BE2C (cell line): ENCODE measurements around the gene LIPN.

ENCODE experiments used
- DNase-seq: peaks from one replicate; pipeline ENCODE4 v3.0.0-alpha.2; 2020
- H3K27me3 ChIP-seq: fragments of 250-450 bp; sonication (Bioruptor Pico); 2 replicates; pipeline ENCODE4 v1.5.1; 2020; ENCODE audit warnings: mild to moderate bottlenecking
- H3K36me3 ChIP-seq: fragments of 250-450 bp; sonication (Bioruptor Pico); 2 replicates; pipeline ENCODE4 v1.5.1; 2020; ENCODE audit warnings: mild to moderate bottlenecking
- H3K4me1 ChIP-seq: fragments of 250-450 bp; sonication (Bioruptor Pico); 2 replicates; pipeline ENCODE4 v1.5.1; 2020
- H3K4me3 ChIP-seq: 2 replicates; pipeline ENCODE4 v1.5.1; 2011; ENCODE audit warnings: low read depth, low read length
- H3K9me3 ChIP-seq: fragments of 250-450 bp; sonication (Bioruptor Pico); 2 replicates; pipeline ENCODE4 v1.5.1; 2020
- CTCF ChIP-seq: IDR thresholded peaks from 2 replicates; pipeline ENCODE4 v1.5.1; 2012; ENCODE audit warnings: mild to moderate bottlenecking, low read depth, low read length

The LIPN gene

GRCh38 chr10:88786032-88786770, 26.4 kb downstream of the LIPN start:
- H3K4me3 ChIP-seq = no peak overlapping the region
- H3K27me3 ChIP-seq = no peaks in the 10 kb centered on the region
- no peak for DNase-seq
- no peak for TF ChIP-seq CTCF
- no peaks in the 10 kb centered on the region for H3K36me3 ChIP-seq
- no peaks in the 10 kb centered on the region for H3K4me1 ChIP-seq
- H3K9me3 ChIP-seq = no peaks in the 10 kb centered on the region

DNA sequence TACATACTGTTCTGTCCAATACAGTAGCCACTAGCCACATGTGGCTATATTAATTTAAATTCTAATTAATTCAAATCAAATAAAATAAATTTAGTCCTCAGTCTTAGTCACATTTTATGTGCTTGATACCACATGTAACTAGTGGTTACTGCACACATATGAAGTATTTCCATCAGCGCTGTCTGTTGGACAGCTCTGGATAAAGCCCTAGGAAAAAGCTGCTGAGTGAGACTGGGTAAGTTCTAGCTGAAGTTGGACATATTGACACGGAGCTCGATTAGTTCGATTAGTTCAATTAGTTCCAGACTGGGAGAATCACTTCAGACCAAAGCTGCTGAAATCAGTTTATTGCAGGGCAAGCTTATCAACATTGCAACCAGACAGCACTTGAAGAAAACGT, 27.6 kb downstream of the LIPN start:
- Histone ChIP-seq H3K27me3 (no peaks in the 10 kb centered on the region), H3K9me3 (no peaks in the 10 kb centered on the region), H3K4me1 (no peaks in the 10 kb centered on the region), H3K4me3 (no peak overlapping the region), H3K36me3 (no peaks in the 10 kb centered on the region)
- no peak for DNase-seq
- TF ChIP-seq CTCF = no peak

DNA sequence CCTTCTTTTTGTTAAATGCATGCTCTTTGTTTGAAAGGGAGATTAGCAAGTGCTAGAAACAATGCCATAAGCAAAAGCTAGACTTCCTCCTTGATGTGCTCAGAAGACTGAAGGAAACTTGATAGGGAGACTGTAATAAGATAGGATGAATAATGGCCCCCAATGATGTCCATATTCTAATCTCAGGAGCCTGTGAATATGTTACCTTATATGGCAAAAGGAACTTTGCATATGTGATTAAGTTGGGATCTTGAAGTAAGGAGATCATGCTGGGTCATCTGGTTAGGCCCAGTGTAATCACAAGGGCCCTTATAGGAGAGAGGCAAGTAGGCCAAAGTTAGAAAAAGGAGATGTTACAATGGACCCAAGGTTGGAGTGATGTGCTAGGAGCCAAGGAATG, 29.1 kb downstream of the LIPN start:
- Histone ChIP-seq H3K4me1 (no peaks in the 10 kb centered on the region), H3K27me3 (no peaks in the 10 kb centered on the region), H3K9me3 (no peaks in the 10 kb centered on the region), H3K4me3 (no peak overlapping the region), H3K36me3 (no peaks in the 10 kb centered on the region)
- DNase-seq = no peak
- no peak for TF ChIP-seq CTCF

DNA sequence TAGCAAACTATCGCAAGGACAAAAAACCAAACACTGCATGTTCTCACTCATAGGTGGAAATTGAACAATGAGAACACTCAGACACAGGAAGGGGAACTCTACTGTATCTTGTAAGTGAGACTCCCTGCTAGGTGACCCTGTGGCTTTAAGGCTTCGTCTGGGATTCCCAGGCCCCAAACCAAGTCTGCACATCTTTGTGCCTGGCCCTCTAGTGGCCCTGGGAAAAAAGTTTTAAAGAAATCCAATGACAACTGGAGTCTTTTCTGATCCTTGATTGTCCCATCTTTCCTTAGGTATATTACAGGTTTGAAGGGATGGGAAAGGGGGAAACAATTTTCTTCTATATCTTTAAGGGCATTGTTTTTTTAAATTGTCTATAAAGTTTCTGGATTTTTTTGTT, 32.1 kb downstream of the LIPN start:
- peak; percentile 71 for TF ChIP-seq CTCF
- DNase-seq = peak; percentile 28

GRCh38 chr10:88792661-88793060, 32.8 kb downstream of the LIPN start:
- H3K36me3 ChIP-seq = no peaks in the 10 kb centered on the region
- no peaks in the 10 kb centered on the region for H3K4me1 ChIP-seq
- DNase-seq = no peak
- no peak overlapping the region for H3K4me3 ChIP-seq
- H3K9me3 ChIP-seq = no peaks in the 10 kb centered on the region
- TF ChIP-seq CTCF = no peak
- H3K27me3 ChIP-seq = no peaks in the 10 kb centered on the region

More for the DNA sequence above, 32.1 kb downstream of the LIPN start:
- Histone ChIP-seq H3K4me1 (no peaks in the 10 kb centered on the region), H3K9me3 (no peaks in the 10 kb centered on the region), H3K4me3 (no peak overlapping the region), H3K36me3 (no peaks in the 10 kb centered on the region), H3K27me3 (no peaks in the 10 kb centered on the region)

DNA sequence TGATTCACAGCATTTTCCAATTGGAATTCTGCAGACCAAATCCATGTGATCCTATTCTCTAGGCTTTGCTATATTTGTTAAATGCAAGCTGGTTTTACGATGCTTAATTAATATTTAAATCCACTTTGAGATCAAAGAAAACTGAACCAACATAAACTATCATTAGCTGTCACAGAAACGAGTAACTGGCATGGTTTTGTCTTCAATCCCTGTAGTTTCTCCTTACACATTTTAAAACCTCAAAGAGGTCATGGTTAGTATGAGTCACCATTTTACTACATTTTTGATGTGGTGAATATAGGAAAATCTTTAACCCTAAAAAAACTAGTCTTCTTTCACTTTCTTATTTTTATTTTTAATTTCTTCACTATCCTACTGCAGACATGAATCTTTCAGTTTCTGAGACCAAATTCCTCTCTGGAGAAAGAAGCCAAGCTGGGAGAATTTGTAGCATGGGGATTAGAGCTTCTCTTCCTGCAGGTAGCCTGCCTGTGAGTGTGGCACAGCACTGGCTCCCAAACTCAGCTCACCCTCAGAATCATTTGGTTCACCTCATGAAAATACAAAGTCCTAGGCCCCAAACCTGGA, 34.0 kb downstream of the LIPN start:
- DNase-seq = no peak
- Histone ChIP-seq H3K4me1 (no peaks in the 10 kb centered on the region), H3K36me3 (no peaks in the 10 kb centered on the region), H3K9me3 (no peaks in the 10 kb centered on the region), H3K27me3 (no peaks in the 10 kb centered on the region), H3K4me3 (no peak overlapping the region)
- TF ChIP-seq CTCF = no peak
